ENCODE measurements around the gene ANG.

The ANG gene

DNA sequence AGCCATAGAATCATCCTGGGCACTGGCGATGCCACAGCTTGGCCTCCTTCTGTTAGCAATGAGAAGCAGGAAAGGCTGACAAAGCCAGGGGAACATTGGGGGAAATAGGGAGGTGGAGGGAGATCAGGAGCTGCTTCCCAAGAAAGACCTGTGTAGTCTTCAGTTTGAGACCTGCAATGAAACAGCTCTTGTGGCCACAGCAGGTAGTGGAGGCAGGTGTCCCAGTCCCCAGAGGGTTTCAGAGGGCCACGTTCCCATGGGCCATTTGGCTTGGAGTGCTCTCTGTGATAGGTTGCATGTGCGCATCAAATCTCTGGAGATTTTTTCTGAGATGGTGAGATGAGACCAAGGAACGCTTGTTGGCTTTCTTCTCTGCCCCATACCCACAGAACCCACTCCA, 32.7 kb upstream of the ANG start:
- no peak overlapping the region for H3K4me3 ChIP-seq (replicated peaks; ENCODE audit: low read depth, low read length)
- TF ChIP-seq, protein P1, sequence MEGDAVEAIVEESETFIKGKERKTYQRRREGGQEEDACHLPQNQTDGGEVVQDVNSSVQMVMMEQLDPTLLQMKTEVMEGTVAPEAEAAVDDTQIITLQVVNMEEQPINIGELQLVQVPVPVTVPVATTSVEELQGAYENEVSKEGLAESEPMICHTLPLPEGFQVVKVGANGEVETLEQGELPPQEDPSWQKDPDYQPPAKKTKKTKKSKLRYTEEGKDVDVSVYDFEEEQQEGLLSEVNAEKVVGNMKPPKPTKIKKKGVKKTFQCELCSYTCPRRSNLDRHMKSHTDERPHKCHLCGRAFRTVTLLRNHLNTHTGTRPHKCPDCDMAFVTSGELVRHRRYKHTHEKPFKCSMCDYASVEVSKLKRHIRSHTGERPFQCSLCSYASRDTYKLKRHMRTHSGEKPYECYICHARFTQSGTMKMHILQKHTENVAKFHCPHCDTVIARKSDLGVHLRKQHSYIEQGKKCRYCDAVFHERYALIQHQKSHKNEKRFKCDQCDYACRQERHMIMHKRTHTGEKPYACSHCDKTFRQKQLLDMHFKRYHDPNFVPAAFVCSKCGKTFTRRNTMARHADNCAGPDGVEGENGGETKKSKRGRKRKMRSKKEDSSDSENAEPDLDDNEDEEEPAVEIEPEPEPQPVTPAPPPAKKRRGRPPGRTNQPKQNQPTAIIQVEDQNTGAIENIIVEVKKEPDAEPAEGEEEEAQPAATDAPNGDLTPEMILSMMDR (IDR thresholded peaks at IDR 0.05; ENCODE audit: low read depth, low read length, missing control alignments) = no peak
- no peak for DNase-seq (ENCODE audit: extremely low read depth, low read depth)

DNA sequence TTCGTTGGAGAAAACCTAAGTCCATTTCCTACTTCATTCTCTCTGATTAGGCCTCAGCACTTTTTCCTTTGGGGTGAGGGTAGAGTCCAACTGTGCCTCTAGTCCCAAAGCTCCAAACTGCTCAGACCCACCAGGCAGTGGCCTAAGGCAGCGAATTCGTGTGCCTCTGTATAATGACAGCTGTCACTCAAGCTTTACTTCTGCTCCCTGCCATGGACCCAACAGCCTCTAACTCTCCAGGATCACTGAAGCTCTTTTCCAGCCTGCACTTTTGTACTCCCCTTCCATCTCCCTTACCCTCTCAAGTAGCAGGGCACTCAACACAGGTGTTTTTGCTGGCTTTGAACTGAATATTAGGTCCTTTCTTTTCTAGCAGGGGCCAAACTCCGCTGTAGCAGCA, 32.3 kb upstream of the ANG start:
- no peak overlapping the region for H3K4me3 ChIP-seq (replicated peaks; ENCODE audit: low read depth, low read length)
- DNase-seq (ENCODE audit: extremely low read depth, low read depth) = no peak
- TF ChIP-seq, protein P1 (IDR thresholded peaks at IDR 0.05; ENCODE audit: low read depth, low read length, missing control alignments) = no peak

DNA sequence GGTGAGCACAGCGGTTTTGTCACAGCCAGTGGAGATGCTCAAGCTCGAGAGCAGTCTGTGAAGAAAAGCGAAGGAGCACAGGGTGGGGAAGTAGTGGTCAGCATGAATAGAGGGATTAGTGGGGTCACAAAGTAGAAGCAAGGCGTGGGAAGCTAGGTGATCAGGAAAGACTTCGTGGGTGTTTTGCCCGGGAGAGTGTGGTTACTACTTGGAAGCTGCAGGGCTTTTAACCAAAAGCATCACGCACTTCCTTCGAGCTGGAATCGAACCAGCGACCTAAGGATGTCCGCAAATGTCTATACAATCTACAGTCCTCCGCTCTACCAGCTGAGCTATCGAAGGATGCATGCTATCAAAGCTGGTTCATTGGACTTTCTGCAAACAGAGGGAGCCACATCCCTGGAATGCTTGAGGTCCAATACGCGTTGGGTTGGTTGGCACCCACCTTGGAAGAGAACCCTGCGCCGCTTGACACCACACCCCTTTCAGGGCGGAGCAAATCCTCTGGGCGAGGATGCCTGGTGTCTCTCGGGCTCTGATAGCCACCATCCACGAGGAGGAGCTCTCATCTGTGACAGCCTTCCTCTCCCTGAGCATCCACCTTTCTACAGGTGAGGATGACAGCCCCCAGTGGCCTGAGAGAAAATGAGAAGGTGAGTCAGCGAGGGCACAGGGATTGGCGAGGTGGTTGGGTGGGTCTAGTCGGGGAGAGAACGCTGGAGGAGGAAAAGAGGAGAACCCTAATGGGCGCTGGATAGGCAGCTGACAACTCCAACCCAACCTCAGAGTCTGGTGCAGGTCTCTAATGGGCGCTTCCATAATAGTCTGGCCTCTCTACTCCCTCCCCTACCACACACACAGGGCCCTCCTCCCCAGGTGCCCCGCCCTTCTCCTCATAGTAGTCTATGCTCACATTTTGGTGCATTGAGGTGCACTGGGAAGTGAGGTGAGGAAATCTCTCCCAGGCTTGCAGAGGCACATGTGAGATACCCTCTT, 31.1 kb upstream of the ANG start:
- H3K4me3 ChIP-seq (replicated peaks; ENCODE audit: low read depth, low read length) = no peak overlapping the region
- TF ChIP-seq, protein P1 (IDR thresholded peaks at IDR 0.05; ENCODE audit: low read depth, low read length, missing control alignments) = no peak
- no peak for DNase-seq (ENCODE audit: extremely low read depth, low read depth)

DNA sequence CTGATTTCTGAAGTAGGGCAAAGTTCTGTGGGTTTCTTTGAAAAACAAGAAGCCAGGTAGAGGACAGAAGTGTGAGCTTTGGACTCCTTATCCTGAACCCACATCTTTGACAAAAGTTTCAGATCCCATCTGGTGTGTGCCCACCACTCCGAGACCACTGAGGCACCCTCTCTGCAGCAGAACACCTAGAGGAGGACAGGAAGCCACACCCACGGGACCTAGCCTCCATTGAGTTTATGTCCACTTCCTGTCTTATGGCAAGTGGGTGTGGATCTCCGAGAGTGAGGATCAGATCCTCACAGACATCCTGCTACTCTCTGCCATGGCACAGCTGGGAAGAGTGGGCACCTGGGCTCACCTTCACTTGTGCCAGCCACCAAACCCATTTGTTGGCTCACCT, 30.3 kb upstream of the ANG start:
- TF ChIP-seq, protein P1 (IDR thresholded peaks at IDR 0.05; ENCODE audit: low read depth, low read length, missing control alignments) = no peak
- H3K4me3 ChIP-seq (replicated peaks; ENCODE audit: low read depth, low read length) = no peak overlapping the region
- DNase-seq (ENCODE audit: extremely low read depth, low read depth) = no peak

DNA sequence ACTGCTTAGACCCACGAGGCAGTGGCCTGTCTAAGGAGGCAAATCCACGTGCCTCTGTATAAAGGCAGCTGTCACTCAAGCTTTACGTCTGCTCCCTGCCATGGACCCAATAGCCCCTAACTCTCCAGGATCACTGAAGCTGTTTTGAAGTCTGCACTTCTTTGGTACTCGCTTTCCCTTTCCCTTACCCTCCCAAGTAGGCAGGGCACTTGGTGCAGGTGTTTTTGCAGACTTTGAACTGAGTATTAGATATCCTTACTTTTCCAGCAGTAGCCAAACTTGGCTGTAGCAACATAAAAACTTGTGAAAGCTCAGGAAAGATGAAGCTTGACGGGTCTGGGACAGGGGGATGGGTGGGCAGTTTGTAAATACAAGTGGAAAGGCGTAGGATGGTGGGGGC, 29.2 kb upstream of the ANG start:
- DNase-seq (ENCODE audit: extremely low read depth, low read depth) = no peak
- no peak overlapping the region for H3K4me3 ChIP-seq (replicated peaks; ENCODE audit: low read depth, low read length)
- TF ChIP-seq, protein P1 (IDR thresholded peaks at IDR 0.05; ENCODE audit: low read depth, low read length, missing control alignments) = no peak

DNA sequence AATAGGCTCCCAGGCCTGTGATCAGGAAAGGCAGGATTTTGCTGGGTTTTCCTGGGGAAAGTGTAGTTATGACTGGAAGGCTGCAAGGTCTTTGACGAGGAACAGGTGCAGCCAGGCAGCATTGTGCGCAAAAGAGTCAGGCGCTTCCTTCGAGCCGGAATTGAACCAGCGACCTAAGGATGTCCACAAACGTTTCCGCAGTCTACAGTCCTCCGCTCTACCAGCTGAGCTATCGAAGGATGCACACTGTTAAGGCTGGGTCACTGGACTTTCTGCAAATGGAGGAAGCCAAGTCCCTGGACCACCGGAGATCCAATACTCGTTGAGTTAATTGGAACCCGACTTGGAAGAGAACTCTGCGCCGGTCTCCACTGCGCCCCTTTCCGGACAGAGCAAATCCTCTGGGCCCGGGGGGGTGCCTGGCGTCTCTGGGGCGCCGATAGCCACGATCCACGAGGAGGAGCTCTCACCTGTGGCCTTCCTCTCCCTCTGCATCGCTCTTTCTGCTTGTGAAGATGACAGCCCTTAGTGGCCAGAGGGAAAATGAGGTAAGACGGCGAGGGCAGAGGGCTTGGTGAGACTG, 28.7 kb upstream of the ANG start:
- TF ChIP-seq, protein P1 (IDR thresholded peaks at IDR 0.05; ENCODE audit: low read depth, low read length, missing control alignments) = no peak
- no peak for DNase-seq (ENCODE audit: extremely low read depth, low read depth)
- H3K4me3 ChIP-seq (replicated peaks; ENCODE audit: low read depth, low read length) = no peak overlapping the region
